HepG2 (cell line): ENCODE results near the gene KHDC1. TPM values are rescaled to one million over a fixed set of nuclear protein-coding genes. Genes with fewer than 3 reads are reported as not detected.

Experiments used
- ATAC-seq: fragments of 200-7000 bp; cut with Tn5 transposase; 3 replicates; pipeline ENCODE4 v1.9.1; 2020; ENCODE audit warnings: mild to moderate bottlenecking, moderate library complexity
- BruUV-seq: library from RNA; stranded (reverse); fragments of 400-500 nt; replicated peaks from 2 replicates; lab custom pipeline; 2021; lab: Mats Ljungman, UMichigan
- CTCF ChIA-PET: fragments of 300-600 bp; formaldehyde crosslinking; extraction: SDS; loops from one replicate; lab custom pipeline; 2021; ENCODE audit warnings: low total read pairs, inconsistent platforms, low intra/inter-chr PET ratio; lab: Yijun Ruan, JAX
- POLR2A ChIA-PET: fragments of 350-600 bp; sonication (Branson Sonifier 250); formaldehyde crosslinking; loops from one replicate; lab custom pipeline; 2020; ENCODE audit warnings: antibody characterized with exemption, inconsistent platforms; lab: Yijun Ruan, JAX
- DNase-seq: peaks from one replicate; pipeline ENCODE4 v3.0.0-alpha.2; 2015; ENCODE audit warnings: low spot score
- FAIRE-seq: peaks from 3 replicates; lab custom pipeline; 2011; peaks lifted over from hg19 to GRCh38; lab: Jason Lieb, UNC
- H2AFZ ChIP-seq: one replicate; pipeline ENCODE4 v1.6.1; 2011; ENCODE audit warnings: low read length, inconsistent platforms
- H3K27ac ChIP-seq: fragments of 300-600 bp; 3 replicates; pipeline ENCODE4 v1.8.0; 2011; ENCODE audit warnings: mixed run types, mild to moderate bottlenecking, mixed read lengths, low read length, inconsistent platforms; ENCODE audit not compliant: insufficient read depth; ENCODE audit errors: extremely low read length
- H3K27me3 ChIP-seq, 2 experiments: fragments of 200-600 bp in 1 of 2; 2 replicates in 1 of 2; 3 replicates in 1 of 2; pipeline versions ENCODE4 v1.6.0 to v1.8.0; 2011; ENCODE audit warnings: low read length in 2 of 2, mild to moderate bottlenecking in 2 of 2, moderate library complexity in 2 of 2, inconsistent platforms in 1 of 2; ENCODE audit not compliant: insufficient read depth in 2 of 2, control insufficient read depth in 1 of 2
- H3K36me3 ChIP-seq, 2 experiments: fragments of 200-600 bp in 1 of 2; replicated peaks in 1 of 2; 2 replicates in 1 of 2; 3 replicates in 1 of 2; pipeline versions ENCODE4 v1.5.1 to v1.8.0; 2011; ENCODE audit warnings: low read length in 2 of 2, inconsistent platforms in 1 of 2; ENCODE audit not compliant: insufficient read depth in 2 of 2, control insufficient read depth in 1 of 2
- H3K4me1 ChIP-seq: 2 replicates; pipeline ENCODE4 v1.5.1; 2012; ENCODE audit warnings: low read length, inconsistent platforms; ENCODE audit not compliant: insufficient read depth
- H3K4me2 ChIP-seq: 2 replicates; pipeline ENCODE4 v1.6.0; 2011; ENCODE audit warnings: low read depth, low read length, inconsistent platforms
- H3K4me3 ChIP-seq, 3 experiments: fragments of 200-600 bp in 1 of 3; sonication (generic), shearing (Covaris generic) in 1 of 3; replicated peaks in 1 of 3; 2 replicates each; pipeline ENCODE4 v1.5.1; 2011 to 2016; ENCODE audit warnings: low read length in 3 of 3, inconsistent platforms in 2 of 3, low read depth in 2 of 3, mild to moderate bottlenecking in 2 of 3, control low read depth in 1 of 3, mixed read lengths in 1 of 3; ENCODE audit not compliant: insufficient read depth in 1 of 3
- H3K79me2 ChIP-seq: one replicate; pipeline ENCODE4 v1.6.1; 2011; ENCODE audit warnings: low read length, inconsistent platforms; ENCODE audit not compliant: insufficient read depth
- H3K9ac ChIP-seq: 2 replicates; pipeline ENCODE4 v1.6.0; 2011; ENCODE audit warnings: mild to moderate bottlenecking, low read depth, low read length, inconsistent platforms; ENCODE audit not compliant: insufficient read depth
- H3K9me3 ChIP-seq: 2 replicates; pipeline ENCODE4 v1.5.1; 2012; ENCODE audit warnings: mild to moderate bottlenecking, low read length
- H4K20me1 ChIP-seq: 2 replicates; pipeline ENCODE4 v1.6.0; 2011; ENCODE audit warnings: inconsistent platforms, mild to moderate bottlenecking, low read length, moderate library complexity; ENCODE audit not compliant: insufficient read depth
- AGO1 ChIP-seq: fragments of 200-400 bp; formaldehyde crosslinking; IDR thresholded peaks from 2 replicates; pipeline ENCODE4 v1.6.1; 2017; ENCODE audit warnings: mild to moderate bottlenecking, low read depth, low read length, moderate library complexity; ENCODE audit not compliant: poor library complexity, severe bottlenecking
- ATF7 ChIP-seq, 2 experiments: fragments of 450-650 bp in 1 of 2; sonication (generic) in 1 of 2; formaldehyde crosslinking in 1 of 2; IDR thresholded peaks; 2 replicates each; pipeline versions ENCODE4 v1.4.0 to v1.6.1; 2016 to 2020; ENCODE audit warnings: antibody characterized with exemption in 1 of 2, mild to moderate bottlenecking in 1 of 2, missing genetic modification reagents in 1 of 2
- GPN1 ChIP-seq: sonication (generic); formaldehyde crosslinking; IDR thresholded peaks from 2 replicates; pipeline ENCODE4 v1.5.1; 2020; ENCODE audit warnings: missing genetic modification reagents, borderline replicate concordance
- HOXA9 ChIP-seq: sonication (generic); formaldehyde crosslinking; IDR thresholded peaks from 2 replicates; pipeline ENCODE4 v1.8.1; 2022; ENCODE audit warnings: missing genetic modification reagents, mild to moderate bottlenecking, moderate library complexity, borderline replicate concordance
- KLF9 ChIP-seq: IDR thresholded peaks from 2 replicates; pipeline ENCODE4 v1.6.1; 2016; ENCODE audit warnings: low read depth
- NR2F2 ChIP-seq: IDR thresholded peaks from 2 replicates; pipeline ENCODE4 v1.6.1; 2012; ENCODE audit warnings: low read depth, inconsistent platforms, borderline replicate concordance
- RORA ChIP-seq: sonication (generic); formaldehyde crosslinking; IDR thresholded peaks from 2 replicates; pipeline ENCODE4 v1.5.0; 2020; ENCODE audit warnings: mild to moderate bottlenecking, missing genetic modification reagents, moderate library complexity
- SOX6 ChIP-seq, 2 experiments: fragments of 450-650 bp in 1 of 2; sonication (generic) in 1 of 2; formaldehyde crosslinking in 1 of 2; IDR thresholded peaks; 2 replicates each; pipeline versions ENCODE4 v1.4.0 to v1.6.1; 2017 to 2020; ENCODE audit warnings: antibody characterized with exemption in 1 of 2, mild to moderate bottlenecking in 1 of 2, missing genetic modification reagents in 1 of 2
- STAT5B ChIP-seq: sonication (generic); formaldehyde crosslinking; IDR thresholded peaks from 2 replicates; pipeline ENCODE4 v1.4.0; 2020; ENCODE audit warnings: missing genetic modification reagents
- ZNF543 ChIP-seq: sonication (generic); formaldehyde crosslinking; IDR thresholded peaks from 2 replicates; pipeline ENCODE4 v1.4.0; 2020; ENCODE audit warnings: mild to moderate bottlenecking, missing genetic modification reagents
- ZNF781 ChIP-seq: sonication (generic); formaldehyde crosslinking; IDR thresholded peaks from 2 replicates; pipeline ENCODE4 v1.5.1; 2020; ENCODE audit warnings: borderline replicate concordance, mild to moderate bottlenecking, missing genetic modification reagents; ENCODE audit errors: not compliant biosample characterization
- WGBS: methylation state at CpG from one replicate; pipeline ENCODE4 v1.1.6; 2017; ENCODE audit warnings: low lambda C conversion rate; 5-methylcytosine and 5-hydroxymethylcytosine counted together
- in situ Hi-C: cut with HindIII; loops from 2 replicates; pipeline ENCODE4 v1.10.0; 2017; ENCODE audit warnings: low pct_unique_long_range_greater_than_20kb; ENCODE audit not compliant: extremely low pct_ligation_motif_present
- intact Hi-C: fragments of 100-400 bp; cut with micrococcal nuclease; formaldehyde crosslinking; loops from one replicate; pipeline ENCODE4 v1.10.0; 2022; ENCODE audit not compliant: unreplicated experiment
- polyA plus RNA-seq, 8 experiments: library from polyadenylated mRNA; depleted of rRNA in 3 of 8; stranded (reverse) in 7 of 8; unstranded in 1 of 8; fragments of >200 nt; fragmentation: Illumina TruSeq in 4 of 8; extraction: Trizol in 4 of 8; gene quantifications; 2 replicates each; pipeline versions ENCODE4 v1.2.1 to v1.2.3, GENCODE V29; 2011 to 2016; ENCODE audit warnings: low read depth in 4 of 8, missing spikeins in 1 of 8, mixed read lengths in 1 of 8; ENCODE audit not compliant: insufficient read depth in 1 of 8
- total RNA-seq, 5 experiments: library from RNA; depleted of rRNA; stranded (reverse); fragments of >200 nt; fragmentation: Illumina TruSeq; extraction: Trizol; gene quantifications; 2 replicates each; pipeline ENCODE4 v1.2.3, GENCODE V29; 2016; ENCODE audit warnings: low read depth in 1 of 5
- TF ChIP-seq, protein P1 (sequence below): sonication (generic); formaldehyde crosslinking; IDR thresholded peaks from 2 replicates; pipeline ENCODE4 v1.4.0; 2020; ENCODE audit warnings: missing genetic modification reagents
- TF ChIP-seq, protein P2 (sequence below): sonication (generic); formaldehyde crosslinking; IDR thresholded peaks from 2 replicates; pipeline ENCODE4 v1.9.0; 2021; ENCODE audit warnings: missing genetic modification reagents, borderline replicate concordance
- TF ChIP-seq, protein P3 (sequence below): sonication (generic); formaldehyde crosslinking; IDR thresholded peaks from 2 replicates; pipeline ENCODE4 v1.5.0; 2020; ENCODE audit warnings: missing genetic modification reagents

KHDC1 gene
- total and polyA plus RNA-seq, 2 of the 13 experiments (the other 11 are each of a cell fraction or from before 2014, with no cell fraction given) = not detected

DNA sequence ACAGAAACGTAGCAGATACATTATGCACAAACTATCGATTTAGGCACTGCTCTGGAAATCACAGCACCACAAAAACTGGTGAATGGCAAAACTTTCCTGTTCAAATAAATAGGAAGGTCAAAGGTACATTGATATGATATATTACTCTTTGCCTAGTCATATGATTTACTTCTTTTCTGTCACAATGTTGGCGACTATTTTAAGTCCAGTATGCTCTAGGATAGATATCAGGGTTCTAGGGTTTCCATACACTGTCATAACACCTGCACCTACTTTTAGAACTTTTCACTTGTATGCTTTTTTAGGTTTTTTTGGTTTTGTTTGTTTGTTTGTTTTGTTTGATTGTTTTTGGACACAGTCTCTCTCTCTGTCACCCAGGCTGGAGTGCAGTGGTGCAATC lies 62.7 kb downstream of the KHDC1 start:
- FAIRE-seq = no peak
- Histone ChIP-seq H3K4me2 (no peak overlapping the region), H3K9me3 (no peaks in the 10 kb centered on the region), H3K36me3 (no peaks in the 10 kb centered on the region), H3K79me2 (no peaks in the 10 kb centered on the region), H2AFZ (no peak overlapping the region), H3K27me3 (no peaks in the 10 kb centered on the region), H3K4me3 (no peak overlapping the region), H3K27ac (no peak overlapping the region), H3K4me1 (no peaks in the 10 kb centered on the region), H3K9ac (no peak overlapping the region), H4K20me1 (no peaks in the 10 kb centered on the region)
- CTCF ChIA-PET = no interaction called here
- in situ Hi-C loops (no loop called here), intact Hi-C loops (no loop called here)
- WGBS = 22% methylated on average over 3 of the region's 3 CpGs
- POLR2A ChIA-PET = no interaction called here
- BruUV-seq = no TSS peak
- DNase-seq = no peak
- no peak for ATAC-seq
- TF ChIP-seq, protein P1, sequence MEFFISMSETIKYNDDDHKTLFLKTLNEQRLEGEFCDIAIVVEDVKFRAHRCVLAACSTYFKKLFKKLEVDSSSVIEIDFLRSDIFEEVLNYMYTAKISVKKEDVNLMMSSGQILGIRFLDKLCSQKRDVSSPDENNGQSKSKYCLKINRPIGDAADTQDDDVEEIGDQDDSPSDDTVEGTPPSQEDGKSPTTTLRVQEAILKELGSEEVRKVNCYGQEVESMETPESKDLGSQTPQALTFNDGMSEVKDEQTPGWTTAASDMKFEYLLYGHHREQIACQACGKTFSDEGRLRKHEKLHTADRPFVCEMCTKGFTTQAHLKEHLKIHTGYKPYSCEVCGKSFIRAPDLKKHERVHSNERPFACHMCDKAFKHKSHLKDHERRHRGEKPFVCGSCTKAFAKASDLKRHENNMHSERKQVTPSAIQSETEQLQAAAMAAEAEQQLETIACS (CRISPR knock-in tag) = no peak
- TF ChIP-seq ATF7 (IDR thresholded peaks at IDR 0.05) = no peak
- TF ChIP-seq ATF7 (CRISPR knock-in tag; IDR thresholded peaks at IDR 0.05) = no peak
- TF ChIP-seq AGO1 = no peak
- TF ChIP-seq, protein P2, sequence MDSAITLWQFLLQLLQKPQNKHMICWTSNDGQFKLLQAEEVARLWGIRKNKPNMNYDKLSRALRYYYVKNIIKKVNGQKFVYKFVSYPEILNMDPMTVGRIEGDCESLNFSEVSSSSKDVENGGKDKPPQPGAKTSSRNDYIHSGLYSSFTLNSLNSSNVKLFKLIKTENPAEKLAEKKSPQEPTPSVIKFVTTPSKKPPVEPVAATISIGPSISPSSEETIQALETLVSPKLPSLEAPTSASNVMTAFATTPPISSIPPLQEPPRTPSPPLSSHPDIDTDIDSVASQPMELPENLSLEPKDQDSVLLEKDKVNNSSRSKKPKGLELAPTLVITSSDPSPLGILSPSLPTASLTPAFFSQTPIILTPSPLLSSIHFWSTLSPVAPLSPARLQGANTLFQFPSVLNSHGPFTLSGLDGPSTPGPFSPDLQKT (CRISPR knock-in tag) = no peak
- TF ChIP-seq HOXA9 (CRISPR knock-in tag) = no peak
- no peak for TF ChIP-seq ZNF543 (CRISPR knock-in tag)
- TF ChIP-seq RORA (CRISPR knock-in tag) = no peak
- TF ChIP-seq KLF9 (CRISPR knock-in tag) = no peak
- TF ChIP-seq GPN1 (CRISPR knock-in tag) = no peak
- TF ChIP-seq, protein P3, sequence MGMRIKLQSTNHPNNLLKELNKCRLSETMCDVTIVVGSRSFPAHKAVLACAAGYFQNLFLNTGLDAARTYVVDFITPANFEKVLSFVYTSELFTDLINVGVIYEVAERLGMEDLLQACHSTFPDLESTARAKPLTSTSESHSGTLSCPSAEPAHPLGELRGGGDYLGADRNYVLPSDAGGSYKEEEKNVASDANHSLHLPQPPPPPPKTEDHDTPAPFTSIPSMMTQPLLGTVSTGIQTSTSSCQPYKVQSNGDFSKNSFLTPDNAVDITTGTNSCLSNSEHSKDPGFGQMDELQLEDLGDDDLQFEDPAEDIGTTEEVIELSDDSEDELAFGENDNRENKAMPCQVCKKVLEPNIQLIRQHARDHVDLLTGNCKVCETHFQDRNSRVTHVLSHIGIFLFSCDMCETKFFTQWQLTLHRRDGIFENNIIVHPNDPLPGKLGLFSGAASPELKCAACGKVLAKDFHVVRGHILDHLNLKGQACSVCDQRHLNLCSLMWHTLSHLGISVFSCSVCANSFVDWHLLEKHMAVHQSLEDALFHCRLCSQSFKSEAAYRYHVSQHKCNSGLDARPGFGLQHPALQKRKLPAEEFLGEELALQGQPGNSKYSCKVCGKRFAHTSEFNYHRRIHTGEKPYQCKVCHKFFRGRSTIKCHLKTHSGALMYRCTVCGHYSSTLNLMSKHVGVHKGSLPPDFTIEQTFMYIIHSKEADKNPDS (CRISPR knock-in tag) = no peak
- no peak for TF ChIP-seq NR2F2
- TF ChIP-seq SOX6 (IDR thresholded peaks at IDR 0.05) = no peak
- TF ChIP-seq SOX6 (CRISPR knock-in tag; IDR thresholded peaks at IDR 0.05) = no peak
- TF ChIP-seq ZNF781 (CRISPR knock-in tag) = no peak
- no peak for TF ChIP-seq STAT5B (CRISPR knock-in tag)
